NCI-H2081 (cell line): ENCODE data around the gene TXNDC2.
A peak's percentile ranks its signal among the peaks of the same experiment; 100 is the strongest.
"Not testable (repeated sequence)": the region's sequence is repeated elsewhere in the genome, so short reads cannot be mapped to it uniquely, and the experiment has no call there.

ENCODE experiments used
- DNase-seq, 2 experiments: peaks; one replicate each; lab custom pipeline; 2025; lab: John Stamatoyannopoulos, UW

The TXNDC2 gene

DNA sequence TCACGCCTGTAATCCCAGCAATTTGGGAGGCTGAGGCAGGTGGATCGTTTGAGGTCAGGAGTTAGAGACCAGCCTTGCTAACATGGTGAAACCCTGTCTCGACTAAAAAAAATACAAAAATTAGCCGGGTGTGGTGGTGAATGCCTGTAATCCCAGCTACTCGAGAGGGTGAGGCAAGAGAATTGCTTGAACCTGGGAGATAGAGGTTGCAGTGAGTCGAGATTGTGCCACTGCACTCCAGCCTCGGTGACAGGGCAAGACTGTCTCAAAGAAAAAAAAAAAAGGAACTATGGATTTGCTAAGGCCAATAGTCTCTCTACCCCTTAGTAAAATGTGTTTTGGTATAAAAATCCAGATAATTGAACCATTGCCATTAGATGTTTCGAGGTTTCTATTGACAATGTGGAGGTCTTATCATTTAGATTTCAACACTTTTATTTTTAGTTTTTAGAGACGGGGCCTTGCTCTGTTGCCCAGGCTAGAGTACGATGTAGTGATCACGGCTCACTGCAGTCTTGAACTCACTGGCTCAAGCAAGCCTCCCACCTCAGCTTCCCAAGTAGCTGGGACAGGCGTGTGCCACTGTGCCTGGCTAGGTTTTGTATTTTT, 1.1 kb upstream of the TXNDC2 start:
- DNase-seq: no peak

DNA sequence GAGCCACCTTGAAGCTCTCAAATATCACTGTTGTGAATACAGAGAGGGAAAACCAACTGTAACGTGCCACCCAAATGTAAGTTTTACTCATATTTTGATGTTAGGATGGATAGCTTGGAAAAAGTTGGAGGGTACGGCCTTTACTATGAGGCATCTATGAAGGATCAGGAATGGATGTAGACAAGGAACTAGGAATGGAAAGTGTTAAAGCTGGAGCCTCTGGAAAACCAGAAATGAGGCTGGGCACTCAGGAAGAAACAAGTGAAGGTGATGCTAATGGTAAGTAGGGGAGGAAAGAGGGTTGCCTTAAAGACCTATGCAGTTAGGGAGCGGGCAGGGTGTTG, 204 bp downstream of the TXNDC2 start:
- DNase-seq: no peak

DNA sequence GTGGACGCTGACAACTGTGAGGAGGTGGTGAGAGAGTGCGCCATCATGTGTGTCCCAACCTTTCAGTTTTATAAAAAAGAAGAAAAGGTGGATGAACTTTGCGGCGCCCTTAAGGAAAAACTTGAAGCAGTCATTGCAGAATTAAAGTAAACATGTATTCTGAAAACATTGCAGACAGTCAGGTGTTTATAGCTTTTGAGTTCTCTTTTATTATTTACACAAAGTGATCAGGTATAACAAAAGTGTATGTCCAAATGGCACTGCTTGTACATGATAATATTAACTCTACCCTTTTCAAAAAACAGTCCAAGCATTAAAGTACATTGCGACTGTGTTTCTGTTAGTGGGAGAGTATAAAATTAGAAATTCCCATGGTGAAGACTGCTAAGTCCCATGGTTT, 2.2 kb downstream of the TXNDC2 start:
- no peak for DNase-seq

DNA sequence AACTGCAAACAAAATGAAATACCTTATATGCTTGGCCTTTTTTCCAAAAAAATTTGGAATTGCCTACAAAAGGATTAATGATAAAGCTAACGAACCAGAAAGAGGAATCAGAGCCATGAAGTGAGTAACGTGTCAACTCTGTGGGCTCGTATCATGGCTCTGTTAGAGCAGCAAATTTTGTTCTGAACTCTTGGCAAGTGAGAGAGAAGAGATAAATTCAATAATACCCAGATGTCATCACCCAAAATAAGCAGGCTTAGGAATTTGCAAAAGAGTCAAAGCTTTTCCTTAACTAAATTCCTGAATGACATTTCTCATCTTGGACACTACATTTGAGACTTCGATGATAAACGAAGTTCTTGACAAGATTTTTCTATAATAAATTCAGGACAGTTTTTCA, 4.4 kb downstream of the TXNDC2 start:
- DNase-seq: no peak

DNA sequence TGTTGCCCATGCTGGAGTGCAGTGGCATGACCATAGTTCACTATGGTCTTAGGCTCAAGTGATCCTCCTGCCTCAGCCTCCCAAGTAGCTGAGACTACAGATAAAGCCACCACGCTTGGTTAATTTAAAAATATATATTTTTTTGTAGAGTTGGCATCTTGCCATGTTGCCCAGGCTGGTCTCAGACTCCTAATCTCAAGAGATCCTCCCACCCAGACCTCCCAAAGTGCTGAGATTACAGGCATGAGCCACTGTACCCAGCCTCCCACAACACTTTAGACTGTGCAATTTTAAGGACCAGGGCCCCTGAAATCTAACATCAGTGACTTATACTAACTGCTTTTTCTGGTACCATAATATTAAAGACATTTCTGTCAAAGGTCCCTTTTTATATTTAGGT, 5.2 kb downstream of the TXNDC2 start:
- no peak for DNase-seq

DNA sequence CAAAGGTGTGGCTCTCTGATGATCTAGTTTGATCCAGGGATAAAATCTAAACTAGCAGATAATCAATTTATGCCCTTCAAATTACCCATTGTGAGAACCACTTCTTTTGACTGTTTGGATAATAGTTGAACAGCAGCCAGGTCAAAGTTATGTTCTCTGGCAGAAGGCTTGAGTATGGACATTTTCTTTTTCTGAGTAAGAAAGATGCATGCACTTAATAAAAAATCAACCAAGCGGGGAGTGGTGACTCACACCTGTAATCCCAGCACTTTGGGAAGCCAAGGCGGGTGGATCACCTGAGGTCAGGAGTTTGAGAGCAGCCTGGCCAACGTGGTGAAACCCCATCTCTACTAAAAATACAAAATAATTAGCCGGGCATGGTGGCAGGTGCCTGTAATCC, 5.7 kb downstream of the TXNDC2 start:
- DNase-seq: not testable (repeated sequence)

DNA sequence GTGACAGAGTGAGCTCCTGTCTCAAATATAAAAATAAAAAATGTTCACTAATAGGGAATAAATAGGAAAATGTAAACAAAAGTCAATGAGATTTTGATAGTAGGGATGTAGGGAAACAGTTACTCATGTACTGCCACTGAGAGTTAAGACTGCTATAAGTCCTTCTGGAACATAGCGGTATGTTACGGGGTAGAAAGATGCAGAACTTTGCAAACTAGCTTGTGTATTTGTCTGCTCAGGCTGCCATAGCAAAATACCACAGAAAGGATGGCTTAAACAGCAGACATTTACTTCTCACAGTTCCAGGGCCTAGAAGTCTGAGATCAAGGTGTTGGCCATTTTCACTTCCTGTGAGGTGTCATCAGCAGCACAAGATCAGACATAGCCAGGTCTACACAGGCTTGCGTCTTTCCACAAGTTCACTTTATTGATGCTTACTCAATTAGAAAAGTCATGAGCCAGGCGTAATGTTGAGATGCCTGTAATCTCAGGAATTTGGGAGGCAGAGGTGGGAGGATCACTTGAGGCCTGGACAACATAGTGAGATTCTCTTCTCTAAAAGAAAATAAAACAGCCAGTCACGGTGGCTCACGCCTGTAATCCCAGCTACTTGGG, 8.8 kb downstream of the TXNDC2 start:
- no peak for DNase-seq

DNA sequence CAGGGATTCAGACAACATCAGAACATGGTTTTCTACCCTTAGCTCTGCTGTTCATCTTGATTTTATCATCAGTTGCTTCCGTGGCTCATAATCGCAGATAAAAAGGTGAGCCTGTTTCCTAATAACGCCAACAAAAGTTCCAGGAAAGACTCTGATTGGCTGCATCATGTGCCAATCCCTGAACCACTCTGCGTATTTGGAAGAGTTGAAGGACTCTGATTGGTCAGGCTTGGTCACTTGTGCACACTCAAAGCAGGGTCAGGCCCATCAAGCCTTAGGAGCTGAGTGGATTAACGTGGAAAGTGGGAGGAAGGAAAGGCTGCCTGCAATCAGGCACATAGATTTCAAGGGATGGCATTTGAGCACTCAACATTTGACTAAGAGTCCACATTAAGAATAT, 11.4 kb downstream of the TXNDC2 start:
- DNase-seq: no peak

DNA sequence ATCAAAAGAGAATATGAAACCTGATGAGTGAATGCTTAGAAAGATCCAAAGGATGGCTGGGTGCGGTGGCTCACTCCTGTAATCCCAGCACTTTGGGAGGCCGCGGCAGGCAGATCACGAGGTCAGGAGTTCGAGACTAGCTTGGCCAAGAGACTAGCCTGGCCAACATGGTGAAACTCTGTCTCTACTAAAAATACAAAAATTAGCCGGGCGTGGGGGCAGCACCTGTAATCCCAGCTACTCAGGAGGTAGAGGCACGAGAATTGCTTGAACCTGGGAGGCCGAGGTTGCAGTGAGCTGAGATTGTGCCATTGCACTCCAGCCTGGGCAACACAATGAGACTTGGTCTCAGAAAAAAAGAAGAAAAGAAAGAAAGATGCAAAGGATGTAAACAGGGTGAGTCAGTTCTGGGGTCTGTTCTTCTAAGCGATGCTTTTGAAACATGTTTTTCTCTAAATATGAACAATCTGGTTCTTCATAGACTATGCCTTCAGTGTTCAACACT, 12.1 kb downstream of the TXNDC2 start:
- not testable (repeated sequence) for DNase-seq

DNA sequence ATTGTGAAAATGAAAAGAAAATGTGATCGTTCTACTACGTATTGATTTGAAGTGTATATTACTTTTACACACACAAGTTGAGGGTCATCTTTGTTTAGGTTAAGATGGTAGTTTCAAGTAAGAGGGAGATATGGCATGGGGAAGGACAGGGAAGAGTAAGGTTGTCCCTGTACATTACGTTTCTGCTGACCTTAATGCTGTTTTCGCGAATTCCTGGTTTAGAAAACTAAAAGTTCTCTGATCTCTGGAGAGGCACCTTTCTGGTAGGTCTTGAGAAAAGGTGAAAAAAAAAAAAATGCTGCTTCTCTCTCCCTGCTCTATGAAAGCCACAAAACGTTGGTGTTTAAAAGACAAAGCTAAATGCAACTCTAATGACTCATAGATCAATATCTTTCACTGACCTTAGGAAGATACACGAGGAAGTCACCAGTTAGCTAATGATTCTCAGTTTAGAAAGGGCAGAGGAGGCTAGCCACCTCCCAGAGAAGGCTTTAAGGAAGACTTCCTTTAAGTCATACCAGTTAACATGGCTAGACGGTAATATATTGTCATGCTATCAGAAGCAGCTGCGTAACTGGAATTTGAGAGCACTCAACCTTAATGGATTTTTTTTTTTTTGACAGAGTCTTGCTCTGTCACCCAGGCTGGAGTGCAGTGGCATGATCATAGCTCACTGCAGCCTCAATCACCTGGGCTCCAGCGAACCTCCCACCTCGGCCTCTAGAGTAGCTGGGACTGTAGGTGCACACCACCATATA, 13.2 kb downstream of the TXNDC2 start:
- DNase-seq: no peak

DNA sequence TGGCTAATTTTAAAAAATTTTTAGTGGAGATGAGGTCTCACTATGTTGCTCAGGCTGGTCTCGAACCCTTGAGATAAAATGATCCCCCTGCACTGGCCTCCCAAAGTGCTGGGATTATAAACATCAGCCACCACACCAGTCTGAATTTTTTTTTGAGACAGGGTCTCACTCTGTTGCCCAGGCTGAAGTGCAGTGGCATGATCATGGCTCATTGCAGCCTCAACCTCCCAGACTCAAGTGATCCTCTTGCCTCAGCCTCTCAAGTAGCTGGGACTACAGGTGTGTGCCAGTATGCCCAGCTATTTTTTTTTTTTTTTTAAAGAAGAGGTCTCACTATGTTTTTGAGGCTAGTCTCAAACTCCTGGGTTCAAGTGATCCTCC, 13.8 kb downstream of the TXNDC2 start:
- not testable (repeated sequence) for DNase-seq

DNA sequence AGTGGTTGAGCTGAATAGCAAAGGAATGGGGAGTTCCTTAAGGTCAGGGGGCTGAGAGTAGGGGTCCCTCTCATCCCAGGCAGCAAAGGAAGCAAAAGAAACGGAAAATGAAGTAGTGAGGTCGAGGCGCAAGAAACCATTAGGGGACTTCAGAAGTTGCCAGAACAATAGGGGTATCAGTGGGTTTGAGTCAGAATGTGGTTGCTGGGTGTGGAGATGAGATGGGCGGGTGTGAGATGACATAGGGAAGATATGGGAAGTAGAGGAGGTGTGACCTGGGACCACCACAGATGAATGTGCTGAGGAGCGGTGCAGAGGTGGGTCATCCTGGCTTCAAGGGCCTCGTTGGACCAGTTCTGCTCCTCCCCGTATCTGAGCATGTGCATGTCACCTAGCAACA, 14.9 kb downstream of the TXNDC2 start:
- no peak for DNase-seq

DNA sequence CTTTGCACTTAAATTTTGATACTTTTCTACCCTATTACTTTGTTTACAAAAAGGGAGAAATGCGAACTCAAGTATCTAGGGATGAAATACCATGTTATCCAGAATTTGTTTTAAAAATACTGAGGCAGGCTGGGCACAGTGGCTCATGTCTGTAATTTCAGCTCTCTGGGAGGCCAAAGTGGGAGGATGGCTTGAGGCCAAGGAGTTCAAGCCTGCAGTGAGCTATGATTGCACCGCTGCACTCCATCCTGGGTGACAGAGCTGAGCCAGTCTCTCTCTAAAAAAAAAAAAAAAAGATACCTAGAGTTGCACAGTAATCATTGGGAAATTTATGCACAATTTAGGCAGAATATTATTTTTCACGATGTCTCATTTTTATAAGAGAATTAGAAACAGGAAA, 15.6 kb downstream of the TXNDC2 start:
- DNase-seq: peak; percentile 14 to 51

DNA sequence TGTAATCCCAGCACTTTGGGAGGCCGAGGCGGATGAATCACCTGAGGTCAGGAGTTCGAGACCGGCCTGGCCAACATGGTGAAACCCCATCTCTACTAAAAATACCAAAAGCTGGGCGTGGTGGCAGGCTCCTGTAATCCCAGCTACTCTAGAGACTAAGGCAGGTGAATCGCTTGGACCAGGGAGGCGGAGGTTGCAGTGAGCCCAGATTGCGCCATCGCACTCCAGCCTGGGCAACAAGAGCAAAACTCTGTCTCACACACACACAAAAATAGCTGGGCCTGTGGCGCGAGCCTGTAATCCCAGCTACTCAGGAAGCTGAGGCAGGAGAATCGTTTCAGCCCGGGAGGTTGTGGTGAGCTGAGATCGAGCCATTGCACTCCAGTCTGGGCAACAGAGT, 16.5 kb downstream of the TXNDC2 start:
- not testable (repeated sequence) for DNase-seq

DNA sequence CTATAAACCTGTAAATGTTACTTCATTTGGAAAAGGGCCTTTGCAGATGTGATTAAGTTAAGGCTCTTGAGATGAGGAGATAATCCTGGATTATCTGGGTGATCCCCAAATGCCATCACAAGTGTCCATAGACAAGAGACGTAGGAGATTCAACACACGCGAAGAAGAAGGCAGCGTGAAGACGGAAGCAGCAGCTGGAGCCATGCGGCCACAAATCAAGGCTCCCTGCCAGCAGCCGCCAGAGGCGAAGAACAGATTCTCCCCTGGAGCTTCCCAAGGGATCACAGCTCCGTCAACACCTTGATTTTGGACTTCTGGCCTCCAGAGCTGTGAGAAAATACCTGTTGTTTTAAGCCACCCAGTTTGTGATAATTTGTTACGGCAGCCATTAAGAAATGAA, 17.1 kb downstream of the TXNDC2 start:
- DNase-seq: no peak

DNA sequence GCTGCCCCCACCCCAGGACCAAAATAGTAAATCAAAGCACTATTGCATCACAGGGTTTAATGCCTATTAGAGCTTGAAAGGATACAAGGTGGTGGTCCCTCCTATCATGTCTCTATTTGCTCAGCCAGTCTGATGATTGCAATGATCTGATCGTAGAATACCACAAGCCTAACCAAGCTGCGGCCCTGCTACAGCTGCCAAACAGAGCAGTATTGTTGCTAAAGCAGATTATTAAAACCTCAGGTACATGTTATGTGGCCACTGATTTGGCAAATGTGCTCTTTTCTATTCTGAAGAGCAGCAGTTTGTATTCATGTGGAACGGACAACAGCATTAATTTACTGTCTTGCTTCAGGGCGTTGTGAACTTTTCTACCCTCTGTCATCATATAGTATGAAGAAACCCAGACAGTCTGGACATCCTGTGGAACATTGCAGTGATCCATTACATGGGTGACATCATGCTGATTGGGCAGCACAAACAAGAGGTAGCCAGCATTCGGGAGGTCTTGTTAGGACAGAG, 19.7 kb downstream of the TXNDC2 start:
- no peak for DNase-seq

DNA sequence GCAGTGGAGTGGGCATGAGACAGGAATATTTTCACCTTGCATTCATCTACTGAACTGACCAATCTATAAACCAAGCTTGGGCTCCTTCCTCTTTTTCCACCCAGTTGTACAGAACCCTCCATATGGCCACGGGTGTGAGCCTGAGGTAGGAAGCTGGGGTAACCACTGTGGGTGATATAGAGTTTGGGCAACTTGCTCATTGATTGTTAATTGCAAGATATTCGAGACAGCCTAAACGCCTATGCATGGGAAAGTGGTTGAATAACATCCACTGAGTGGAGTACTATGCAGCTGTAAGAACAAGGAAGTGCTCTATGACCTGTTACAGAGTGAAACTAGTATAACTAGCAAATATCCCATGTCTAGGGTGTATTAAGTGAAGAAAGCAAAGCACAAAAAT, 20.7 kb downstream of the TXNDC2 start:
- DNase-seq: no peak

DNA sequence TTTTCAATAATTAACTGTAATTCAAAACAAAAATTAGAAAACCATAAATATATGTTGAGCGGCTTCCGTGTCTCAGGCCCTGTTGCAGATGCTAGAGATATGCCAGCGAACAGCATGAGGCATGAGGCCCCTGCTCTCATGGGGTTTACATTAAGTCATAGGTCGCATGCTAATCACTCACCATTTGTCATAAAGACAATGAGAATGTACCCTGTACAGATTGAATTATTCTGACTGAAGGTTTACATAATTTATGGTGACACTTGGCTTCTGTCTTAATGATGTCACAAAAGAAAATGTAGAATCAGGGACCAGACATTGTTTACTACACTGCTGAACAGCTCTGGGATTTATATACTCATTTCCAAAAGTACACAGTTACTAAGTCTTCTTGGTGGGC, 22.1 kb downstream of the TXNDC2 start:
- DNase-seq: no peak

DNA sequence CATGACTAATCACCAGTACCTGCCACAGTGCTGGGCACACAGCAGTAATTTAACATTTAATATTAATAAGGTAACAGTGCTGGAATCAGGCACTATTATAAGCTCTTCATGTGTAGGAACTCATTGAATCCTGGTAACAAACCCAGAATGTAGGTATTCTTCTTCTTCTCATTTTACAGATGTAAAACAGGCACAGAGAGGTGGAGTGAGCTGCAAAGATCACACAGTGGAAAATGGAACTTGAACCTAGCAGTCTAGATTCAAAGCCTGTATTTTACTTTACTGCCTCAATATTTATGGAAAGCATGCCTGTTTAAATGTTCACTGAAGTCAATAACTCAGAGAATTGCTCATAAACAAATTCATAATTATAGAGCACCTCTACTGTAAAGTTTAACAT, 24.3 kb downstream of the TXNDC2 start:
- no peak for DNase-seq

DNA sequence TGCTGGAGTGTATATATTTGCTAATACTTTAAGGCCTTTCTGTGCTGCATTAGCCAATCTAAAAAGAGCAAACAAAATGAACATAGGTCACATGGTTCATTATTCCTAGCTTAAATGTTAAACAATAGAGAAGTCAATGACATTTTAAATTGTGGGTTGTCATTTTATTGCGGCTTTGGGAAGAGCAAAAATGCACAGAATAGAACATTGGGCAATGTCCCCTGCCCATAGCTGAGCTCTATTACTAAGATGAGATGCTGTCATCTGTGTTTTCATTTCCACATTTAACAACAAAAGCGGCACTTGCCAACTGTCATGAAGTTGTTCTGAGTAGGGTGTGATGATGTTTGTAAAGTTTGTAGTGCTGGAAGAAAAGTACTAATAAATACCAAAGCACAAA, 24.9 kb downstream of the TXNDC2 start:
- no peak for DNase-seq

DNA sequence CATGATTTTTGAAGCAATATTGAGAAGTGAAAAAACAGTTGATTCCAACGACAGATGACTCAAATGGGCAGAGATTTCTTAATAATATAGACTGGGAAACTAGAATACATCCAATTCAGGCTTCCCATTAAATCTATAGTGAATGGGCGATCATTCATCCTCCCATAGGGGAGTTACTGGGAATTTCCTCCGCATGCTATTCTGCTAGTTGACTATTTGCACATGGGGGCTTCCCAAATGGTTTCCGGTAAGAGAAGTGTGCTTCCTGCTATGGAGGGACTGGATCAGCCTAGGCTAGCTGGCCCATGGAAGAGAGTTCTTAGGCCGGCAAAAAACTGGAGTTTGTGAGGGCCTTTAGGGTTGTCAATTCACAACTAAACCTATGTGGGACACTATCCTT, 25.5 kb downstream of the TXNDC2 start:
- DNase-seq: no peak

DNA sequence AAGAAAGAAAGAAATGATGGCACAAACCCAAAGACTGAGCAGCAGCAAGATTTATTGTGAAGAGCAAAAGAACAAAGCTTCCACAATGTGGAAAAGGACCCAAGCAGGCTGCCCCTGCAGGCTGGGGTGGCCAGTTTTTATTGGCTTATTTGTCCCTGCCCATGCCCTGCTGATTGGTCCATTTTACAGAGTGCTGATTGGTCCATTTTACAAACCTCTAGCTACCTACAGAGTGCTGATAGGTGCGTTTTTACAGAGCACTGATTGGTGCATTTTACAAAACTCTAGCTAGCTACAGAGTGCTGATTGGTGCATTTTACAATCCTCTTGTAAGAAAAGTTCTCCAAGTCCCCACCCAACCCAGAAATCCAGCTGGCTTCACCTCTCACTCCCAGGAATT, 26.5 kb downstream of the TXNDC2 start:
- not testable (repeated sequence) for DNase-seq

DNA sequence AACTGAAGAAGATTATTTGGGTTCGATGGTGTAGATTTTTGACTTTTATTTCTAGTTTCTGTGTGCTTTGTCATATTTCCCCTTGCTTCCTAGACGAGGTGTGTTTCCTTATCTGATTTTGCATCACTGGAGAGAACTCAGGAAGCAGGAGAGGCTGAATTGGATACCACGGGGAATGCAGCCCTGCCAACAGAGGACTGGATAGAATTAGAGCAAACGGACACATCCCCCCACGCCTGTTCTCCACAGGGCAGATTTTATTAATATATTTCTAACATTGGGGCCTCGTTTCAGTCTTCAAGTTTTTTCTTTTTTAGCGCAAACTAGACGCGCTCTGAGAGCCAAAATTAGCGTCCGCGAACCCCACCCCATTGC, 27.4 kb downstream of the TXNDC2 start:
- DNase-seq: no peak
